HEK293 (cell line): ENCODE data around the gene TRIM44.

Experiments used
- CTCF ChIA-PET: fragments of 350-600 bp; formaldehyde crosslinking; extraction: SDS; loops from one replicate; lab custom pipeline; 2021; ENCODE audit warnings: antibody characterized with exemption; lab: Yijun Ruan, JAX
- POLR2A ChIA-PET: fragments of 300-600 bp; formaldehyde crosslinking; extraction: SDS; loops from one replicate; lab custom pipeline; 2020; ENCODE audit warnings: antibody characterized with exemption, inconsistent platforms; lab: Yijun Ruan, JAX
- H3K27ac ChIP-seq: fragments of 200-500 bp; sonication (Bioruptor generic); 2 replicates; pipeline ENCODE4 v1.5.1; 2014; ENCODE audit warnings: low read depth, low read length, control low read depth, inconsistent platforms; ENCODE audit errors: extremely low read depth
- H3K36me3 ChIP-seq, 2 experiments: fragments of 200-500 bp in 1 of 2; sonication (Bioruptor generic) in 1 of 2; 1 replicate in 1 of 2; 2 replicates in 1 of 2; pipeline ENCODE4 v1.5.1; 2014 to 2017; ENCODE audit warnings: inconsistent platforms in 2 of 2, low read length in 2 of 2; ENCODE audit not compliant: control insufficient read depth in 2 of 2, insufficient read depth in 1 of 2
- H3K4me1 ChIP-seq: fragments of 200-500 bp; sonication (Bioruptor generic); 2 replicates; pipeline ENCODE4 v1.5.1; 2014; ENCODE audit warnings: mild to moderate bottlenecking, low read length, inconsistent platforms; ENCODE audit not compliant: control insufficient read depth, insufficient read depth
- H3K4me3 ChIP-seq: 2 replicates; pipeline ENCODE4 v1.5.1; 2011; ENCODE audit warnings: low read depth, mild to moderate bottlenecking, control low read depth, low read length, moderate library complexity
- H3K9me3 ChIP-seq: fragments of 200-500 bp; sonication (Bioruptor generic); 2 replicates; pipeline ENCODE4 v1.5.1; 2014; ENCODE audit warnings: low read depth, low read length, inconsistent platforms; ENCODE audit not compliant: control insufficient read depth, insufficient read depth
- CTCF ChIP-seq: fragments of 450-650 bp; formaldehyde crosslinking; IDR thresholded peaks from 2 replicates; pipeline ENCODE4 v1.5.1; 2016; ENCODE audit warnings: missing biosample characterization, missing genetic modification characterization
- GLI4 ChIP-seq: fragments of 450-650 bp; formaldehyde crosslinking; IDR thresholded peaks from 2 replicates; pipeline ENCODE4 v1.5.1; 2016; ENCODE audit warnings: missing biosample characterization, missing genetic modification characterization
- PATZ1 ChIP-seq: fragments of 450-650 bp; formaldehyde crosslinking; IDR thresholded peaks from 2 replicates; pipeline ENCODE4 v1.5.1; 2016; ENCODE audit warnings: missing biosample characterization, missing genetic modification characterization
- PRDM10 ChIP-seq: fragments of 450-650 bp; formaldehyde crosslinking; IDR thresholded peaks from 2 replicates; pipeline ENCODE4 v1.5.1; 2016; ENCODE audit warnings: missing biosample characterization, missing genetic modification characterization
- REST ChIP-seq: fragments of 450-650 bp; formaldehyde crosslinking; IDR thresholded peaks from 2 replicates; pipeline ENCODE4 v1.5.1; 2016; ENCODE audit warnings: missing biosample characterization, missing genetic modification characterization
- SALL2 ChIP-seq: fragments of 450-650 bp; formaldehyde crosslinking; IDR thresholded peaks from 2 replicates; pipeline ENCODE4 v1.5.0; 2017; ENCODE audit warnings: missing biosample characterization, mild to moderate bottlenecking, missing genetic modification characterization, borderline replicate concordance
- SCRT1 ChIP-seq: fragments of 450-650 bp; formaldehyde crosslinking; IDR thresholded peaks from 2 replicates; pipeline ENCODE4 v1.5.1; 2016; ENCODE audit warnings: missing biosample characterization, missing genetic modification characterization, borderline replicate concordance
- WT1 ChIP-seq: fragments of 450-650 bp; formaldehyde crosslinking; IDR thresholded peaks from 2 replicates; pipeline ENCODE4 v1.5.1; 2016; ENCODE audit warnings: missing biosample characterization, missing genetic modification characterization
- ZBTB48 ChIP-seq: fragments of 450-650 bp; formaldehyde crosslinking; IDR thresholded peaks from 2 replicates; pipeline ENCODE4 v1.5.1; 2016; ENCODE audit warnings: missing biosample characterization, missing genetic modification characterization
- ZBTB8A ChIP-seq: fragments of 450-650 bp; formaldehyde crosslinking; IDR thresholded peaks from 2 replicates; pipeline ENCODE4 v1.5.1; 2016; ENCODE audit warnings: missing biosample characterization, missing genetic modification characterization
- ZFP37 ChIP-seq: fragments of 450-650 bp; formaldehyde crosslinking; IDR thresholded peaks from 2 replicates; pipeline ENCODE4 v1.5.1; 2016; ENCODE audit warnings: missing biosample characterization, missing genetic modification characterization
- ZFP41 ChIP-seq: fragments of 450-650 bp; formaldehyde crosslinking; IDR thresholded peaks from 2 replicates; pipeline ENCODE4 v1.5.1; 2016; ENCODE audit warnings: missing biosample characterization, missing genetic modification characterization, borderline replicate concordance
- ZNF18 ChIP-seq: fragments of 450-650 bp; formaldehyde crosslinking; IDR thresholded peaks from 2 replicates; pipeline ENCODE4 v1.5.1; 2016; ENCODE audit warnings: missing biosample characterization, missing genetic modification characterization
- ZNF350 ChIP-seq: fragments of 450-650 bp; formaldehyde crosslinking; IDR thresholded peaks from 2 replicates; pipeline ENCODE4 v1.5.0; 2017; ENCODE audit warnings: missing biosample characterization, mild to moderate bottlenecking, missing genetic modification characterization
- ZNF394 ChIP-seq: fragments of 450-650 bp; formaldehyde crosslinking; IDR thresholded peaks from 2 replicates; pipeline ENCODE4 v1.5.1; 2016; ENCODE audit warnings: missing biosample characterization, missing genetic modification characterization, mild to moderate bottlenecking, moderate library complexity, borderline replicate concordance
- ZNF529 ChIP-seq: fragments of 450-650 bp; formaldehyde crosslinking; IDR thresholded peaks from 2 replicates; pipeline ENCODE4 v1.5.1; 2017; ENCODE audit warnings: missing genetic modification characterization, missing biosample characterization; ENCODE audit not compliant: insufficient replicate concordance
- ZSCAN4 ChIP-seq: fragments of 450-650 bp; formaldehyde crosslinking; IDR thresholded peaks from 2 replicates; pipeline ENCODE4 v1.5.1; 2017; ENCODE audit warnings: missing biosample characterization, missing genetic modification characterization

The TRIM44 gene

GRCh38 chr11:35798423-35798822 lies 135.8 kb downstream of the TRIM44 start (continued):
- no peak for TF ChIP-seq REST
- no peak for TF ChIP-seq ZFP41 (tag by site-specific recombination)
- TF ChIP-seq ZBTB8A (tag by site-specific recombination): no peak

GRCh38 chr11:35798983-35799382 lies 136.4 kb downstream of the TRIM44 start:
- POLR2A ChIA-PET: no interaction called here
- no peaks in the 10 kb centered on the region for H3K36me3 ChIP-seq
- H3K27ac ChIP-seq: no peak overlapping the region
- no peaks in the 10 kb centered on the region for H3K4me1 ChIP-seq
- no peak overlapping the region for H3K4me3 ChIP-seq
- TF ChIP-seq ZNF350: no peak
- TF ChIP-seq WT1: no peak
- no peak for TF ChIP-seq ZNF529 (tag by site-specific recombination)
- no peak for TF ChIP-seq SALL2 (tag by site-specific recombination)
- TF ChIP-seq ZNF394: no peak
- no peak for TF ChIP-seq ZNF18 (tag by site-specific recombination)
- TF ChIP-seq ZFP37: no peak
- TF ChIP-seq ZBTB48 (tag by site-specific recombination): no peak
- no peak for TF ChIP-seq SCRT1 (tag by site-specific recombination)
- TF ChIP-seq GLI4 (tag by site-specific recombination): no peak
- TF ChIP-seq ZSCAN4 (tag by site-specific recombination): no peak
- TF ChIP-seq CTCF: no peak
- TF ChIP-seq PATZ1 (tag by site-specific recombination): no peak
- TF ChIP-seq PRDM10 (tag by site-specific recombination): no peak
- TF ChIP-seq, all 188 proteins: peak for 0
- H3K9me3 ChIP-seq: no peaks in the 10 kb centered on the region
- CTCF ChIA-PET: interaction anchor here (0.6 to 7.3 kb wide), 6 partner anchors 13 to 312 kb away, joined by 3 to 53 read pairs (median 4); no protein-coding TSS in a partner anchor
